Activated B cell treated with CpG ODN at 0.5 μM for 24 hours (primary cell): ENCODE data around the gene MSH3. TPM values are rescaled to one million over a fixed set of nuclear protein-coding genes. Genes with fewer than 3 reads are reported as not detected.

Experiments
- ATAC-seq: fragments of 200-7000 bp; cut with Tn5 transposase; one replicate; pipeline ENCODE4 v1.10.0; 2021; ENCODE audit warnings: low read depth, mild to moderate bottlenecking, moderate library complexity
- CTCF ChIA-PET: fragments of 350-600 bp; sonication (Branson Sonifier 250); formaldehyde crosslinking; loops from one replicate; lab custom pipeline; 2021; ENCODE audit warnings: antibody characterized with exemption; lab: Charles Lee
- POLR2A ChIA-PET: fragments of 350-600 bp; sonication (Branson Sonifier 250); formaldehyde crosslinking; loops from one replicate; lab custom pipeline; 2021; ENCODE audit warnings: antibody characterized with exemption; lab: Charles Lee
- DNase-seq: peaks from one replicate; pipeline ENCODE4 v3.0.0; 2022
- H3K27ac Mint-ChIP-seq: one replicate; pipeline ENCODE4 v1.8.0; 2020; ENCODE audit warnings: mixed read lengths
- H3K27me3 Mint-ChIP-seq: one replicate; pipeline ENCODE4 v1.8.0; 2021; ENCODE audit warnings: mixed read lengths
- H3K36me3 Mint-ChIP-seq: one replicate; pipeline ENCODE4 v1.8.0; 2021; ENCODE audit warnings: low read depth, mixed read lengths
- H3K4me1 Mint-ChIP-seq: one replicate; pipeline ENCODE4 v1.8.0; 2021; ENCODE audit warnings: mixed read lengths
- H3K4me3 Mint-ChIP-seq: one replicate; pipeline ENCODE4 v1.8.0; 2020; ENCODE audit warnings: mild to moderate bottlenecking, mixed read lengths
- H3K9me3 Mint-ChIP-seq: one replicate; pipeline ENCODE4 v1.8.0; 2020; ENCODE audit warnings: mixed read lengths
- intact Hi-C: fragments of 100-400 bp; cut with micrococcal nuclease; formaldehyde crosslinking; loops from one replicate; pipeline ENCODE4 v1.15.1; 2024
- total RNA-seq: library from RNA; stranded (reverse); gene quantifications from 2 replicates; pipeline ENCODE4 v1.2.3, GENCODE V29; 2022
- TF ChIP-seq, protein P1 (sequence below): fragments of 200-600 bp; IDR thresholded peaks from one replicate; pipeline ENCODE4 v1.8.0; 2022; ENCODE audit warnings: antibody characterized with exemption, mild to moderate bottlenecking

The MSH3 gene
- total RNA-seq, 1 donor from 2014 or later, result 24.0 TPM

DNA sequence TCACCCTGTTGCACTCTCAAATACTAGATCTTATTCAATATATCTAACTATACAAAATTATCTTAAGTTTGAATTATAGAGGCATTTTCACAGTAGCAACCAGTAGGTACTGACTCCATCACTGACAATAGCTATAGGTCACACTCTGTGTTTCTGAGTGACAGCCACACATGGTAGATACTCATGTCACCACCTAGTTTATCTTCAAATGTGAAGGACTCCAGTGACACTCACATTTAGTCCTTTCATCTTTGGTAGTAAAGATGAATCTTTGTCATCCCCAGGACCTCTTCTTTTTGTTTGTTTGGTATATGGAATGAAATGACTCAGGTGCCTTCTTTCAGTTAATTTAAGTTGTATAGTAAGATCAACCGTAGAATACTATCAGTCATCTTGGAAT, 102.8 kb downstream of the MSH3 start:
- H3K27ac Mint-ChIP-seq, result no peak overlapping the region

DNA sequence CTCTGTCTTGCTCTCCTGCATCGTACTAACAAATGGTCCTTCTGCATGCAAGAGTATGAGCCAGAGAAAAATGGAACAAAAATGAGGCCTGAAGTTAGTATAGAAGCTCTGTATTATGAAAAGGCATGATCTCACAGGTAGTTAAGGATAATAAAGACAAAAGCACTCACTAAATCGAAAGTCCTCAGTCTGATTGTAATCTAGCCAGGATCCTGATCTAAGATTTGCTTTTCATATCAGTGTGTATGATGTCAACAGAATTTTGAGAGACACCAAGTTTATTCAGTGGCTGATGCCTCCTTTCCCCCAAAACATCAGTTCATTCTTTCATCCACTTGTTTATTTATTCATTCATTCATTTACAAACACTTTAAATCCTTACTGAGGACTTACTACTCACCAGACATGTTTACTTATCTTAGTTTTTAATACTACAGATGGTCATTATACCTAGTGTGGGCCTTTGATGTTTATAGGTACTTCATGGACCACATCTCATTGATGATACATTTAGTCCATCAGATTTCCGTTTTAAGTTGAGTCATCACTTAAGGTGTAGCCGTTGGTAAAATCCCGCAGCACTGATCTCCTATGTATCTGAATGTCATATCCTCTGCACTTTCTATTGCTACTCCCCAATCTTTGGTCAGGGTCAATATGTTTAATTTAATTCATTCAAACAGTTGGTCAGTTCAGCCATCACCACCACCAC, 105.6 kb downstream of the MSH3 start:
- intact Hi-C loops, result no loop called here
- H3K4me3 Mint-ChIP-seq, result no peak overlapping the region
- CTCF ChIA-PET, result no interaction called here
- TF ChIP-seq, protein P1, sequence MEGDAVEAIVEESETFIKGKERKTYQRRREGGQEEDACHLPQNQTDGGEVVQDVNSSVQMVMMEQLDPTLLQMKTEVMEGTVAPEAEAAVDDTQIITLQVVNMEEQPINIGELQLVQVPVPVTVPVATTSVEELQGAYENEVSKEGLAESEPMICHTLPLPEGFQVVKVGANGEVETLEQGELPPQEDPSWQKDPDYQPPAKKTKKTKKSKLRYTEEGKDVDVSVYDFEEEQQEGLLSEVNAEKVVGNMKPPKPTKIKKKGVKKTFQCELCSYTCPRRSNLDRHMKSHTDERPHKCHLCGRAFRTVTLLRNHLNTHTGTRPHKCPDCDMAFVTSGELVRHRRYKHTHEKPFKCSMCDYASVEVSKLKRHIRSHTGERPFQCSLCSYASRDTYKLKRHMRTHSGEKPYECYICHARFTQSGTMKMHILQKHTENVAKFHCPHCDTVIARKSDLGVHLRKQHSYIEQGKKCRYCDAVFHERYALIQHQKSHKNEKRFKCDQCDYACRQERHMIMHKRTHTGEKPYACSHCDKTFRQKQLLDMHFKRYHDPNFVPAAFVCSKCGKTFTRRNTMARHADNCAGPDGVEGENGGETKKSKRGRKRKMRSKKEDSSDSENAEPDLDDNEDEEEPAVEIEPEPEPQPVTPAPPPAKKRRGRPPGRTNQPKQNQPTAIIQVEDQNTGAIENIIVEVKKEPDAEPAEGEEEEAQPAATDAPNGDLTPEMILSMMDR, result no peak
- ATAC-seq, result no peak
- POLR2A ChIA-PET, result no interaction called here
- H3K27me3 Mint-ChIP-seq, result no peaks in the 10 kb centered on the region
- H3K27ac Mint-ChIP-seq, result no peak overlapping the region
- H3K9me3 Mint-ChIP-seq, result no peaks in the 10 kb centered on the region
- DNase-seq, result no peak
- peaks cover 45% of the 10 kb centered on the region for H3K36me3 Mint-ChIP-seq
- peaks cover 14% of the 10 kb centered on the region for H3K4me1 Mint-ChIP-seq

More for the DNA sequence above, 102.8 kb downstream of the MSH3 start:
- POLR2A ChIA-PET, result no interaction called here
- DNase-seq (no peak), ATAC-seq (no peak)
- Mint-ChIP-seq H3K4me3 (no peak overlapping the region), H3K4me1 (peaks cover 23% of the 10 kb centered on the region), H3K36me3 (peaks cover 40% of the 10 kb centered on the region), H3K9me3 (peaks cover 2% of the 10 kb centered on the region), H3K27me3 (no peaks in the 10 kb centered on the region)
- TF ChIP-seq, protein P1, result no peak
- CTCF ChIA-PET, result no interaction called here
- intact Hi-C loops, result no loop called here

DNA sequence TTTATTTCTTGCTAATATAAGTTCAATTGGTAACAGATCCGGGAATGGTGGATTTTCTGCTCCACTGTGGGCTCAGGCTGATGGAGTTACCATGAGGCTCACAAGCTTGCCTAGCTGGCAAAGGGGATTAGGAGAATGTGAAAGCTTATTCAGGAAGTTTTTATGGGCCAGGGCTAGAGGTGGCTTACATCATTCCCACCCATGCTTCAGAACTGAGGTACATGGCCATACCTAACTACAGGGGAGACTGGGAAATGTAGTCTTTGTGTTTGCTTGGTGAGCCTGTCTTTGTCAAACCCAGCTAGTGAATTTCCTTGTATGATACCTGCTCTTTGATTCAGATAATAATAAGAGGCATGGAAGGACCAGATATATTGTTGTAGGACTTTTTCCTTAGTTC, 106.2 kb downstream of the MSH3 start:
- H3K36me3 Mint-ChIP-seq, result peaks cover 50% of the 10 kb centered on the region
- no peaks in the 10 kb centered on the region for H3K27me3 Mint-ChIP-seq
- H3K27ac Mint-ChIP-seq, result no peak overlapping the region
- ChIA-PET CTCF (no interaction called here), POLR2A (no interaction called here)
- H3K4me3 Mint-ChIP-seq, result no peak overlapping the region
- intact Hi-C loops, result no loop called here
- DNase-seq (no peak), ATAC-seq (no peak)
- H3K9me3 Mint-ChIP-seq, result no peaks in the 10 kb centered on the region
- TF ChIP-seq, protein P1, result no peak
- H3K4me1 Mint-ChIP-seq, result peaks cover 8% of the 10 kb centered on the region

DNA sequence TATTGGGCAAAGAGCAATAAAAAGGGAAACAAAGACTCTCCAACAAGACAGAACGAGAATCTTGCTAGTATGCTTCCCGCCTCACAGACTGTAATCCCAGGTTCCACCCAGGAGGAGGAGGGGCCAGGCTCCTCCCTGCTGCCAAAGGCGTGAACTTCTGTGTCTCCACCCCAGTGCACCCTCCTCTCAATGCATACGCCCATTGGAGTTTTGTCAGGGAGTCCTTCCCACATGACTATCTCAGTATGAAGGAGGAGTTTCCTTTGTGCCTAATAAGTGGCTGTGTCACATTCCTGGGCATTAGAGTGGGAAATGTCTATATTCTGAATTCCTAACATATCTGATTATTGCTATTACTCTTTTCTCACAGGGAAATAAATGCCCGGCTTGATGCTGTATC, 106.7 kb downstream of the MSH3 start:
- ChIA-PET CTCF (no interaction called here), POLR2A (no interaction called here)
- Mint-ChIP-seq H3K9me3 (no peaks in the 10 kb centered on the region), H3K27ac (no peak overlapping the region), H3K36me3 (peaks cover 52% of the 10 kb centered on the region), H3K4me1 (peaks cover 3% of the 10 kb centered on the region), H3K4me3 (no peak overlapping the region), H3K27me3 (no peaks in the 10 kb centered on the region)
- DNase-seq (no peak), ATAC-seq (no peak)
- TF ChIP-seq, protein P1, result no peak
- intact Hi-C loops, result no loop called here

DNA sequence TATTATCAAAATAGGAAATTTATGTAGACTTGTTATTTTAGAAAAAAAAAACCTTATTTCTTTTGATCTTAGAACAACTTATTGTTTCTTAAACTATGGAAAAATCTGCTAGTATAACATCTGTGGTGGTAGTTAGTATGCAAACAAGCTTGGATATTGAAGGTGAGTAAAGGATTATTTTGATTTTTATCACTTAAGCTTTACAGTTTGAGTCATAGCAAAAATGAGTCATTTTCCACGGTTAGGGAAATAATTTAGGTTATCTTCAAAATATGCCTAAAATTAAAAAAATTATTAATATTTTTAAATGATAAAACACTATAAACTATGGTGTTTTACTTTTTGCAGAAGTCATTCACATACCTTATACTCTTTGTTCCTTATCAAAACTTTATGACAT, 107.5 kb downstream of the MSH3 start:
- peaks cover 52% of the 10 kb centered on the region for H3K36me3 Mint-ChIP-seq
- CTCF ChIA-PET, result no interaction called here
- POLR2A ChIA-PET, result no interaction called here
- no peaks in the 10 kb centered on the region for H3K4me1 Mint-ChIP-seq
- no peak for ATAC-seq
- TF ChIP-seq, protein P1, result no peak
- intact Hi-C loops, result no loop called here
- H3K27ac Mint-ChIP-seq, result no peak overlapping the region
- H3K4me3 Mint-ChIP-seq, result no peak overlapping the region
- DNase-seq, result no peak
- H3K9me3 Mint-ChIP-seq, result no peaks in the 10 kb centered on the region
- H3K27me3 Mint-ChIP-seq, result no peaks in the 10 kb centered on the region
